ENCODE measurements around the gene TMEM119.

DNA sequence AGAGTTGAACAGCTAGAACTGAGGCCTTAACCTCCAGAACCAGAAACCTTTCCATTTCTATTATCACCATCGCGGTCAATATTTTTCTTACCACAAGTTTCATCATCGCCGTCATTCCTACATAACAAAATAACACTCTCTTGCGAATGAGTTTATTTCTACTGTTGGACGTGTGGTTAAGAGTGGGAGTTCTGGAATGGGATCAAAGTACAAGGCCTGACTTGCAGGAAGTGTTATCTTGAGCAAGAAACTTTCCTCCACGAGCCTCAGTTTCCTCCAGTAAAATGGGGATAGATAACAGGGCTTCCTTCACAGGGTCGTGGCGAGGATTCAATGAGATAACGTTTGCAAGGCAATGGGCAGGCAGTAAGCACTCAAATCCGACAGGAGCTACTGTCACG, 37.6 kb downstream of the TMEM119 start:
- TF ChIP-seq, protein P1, sequence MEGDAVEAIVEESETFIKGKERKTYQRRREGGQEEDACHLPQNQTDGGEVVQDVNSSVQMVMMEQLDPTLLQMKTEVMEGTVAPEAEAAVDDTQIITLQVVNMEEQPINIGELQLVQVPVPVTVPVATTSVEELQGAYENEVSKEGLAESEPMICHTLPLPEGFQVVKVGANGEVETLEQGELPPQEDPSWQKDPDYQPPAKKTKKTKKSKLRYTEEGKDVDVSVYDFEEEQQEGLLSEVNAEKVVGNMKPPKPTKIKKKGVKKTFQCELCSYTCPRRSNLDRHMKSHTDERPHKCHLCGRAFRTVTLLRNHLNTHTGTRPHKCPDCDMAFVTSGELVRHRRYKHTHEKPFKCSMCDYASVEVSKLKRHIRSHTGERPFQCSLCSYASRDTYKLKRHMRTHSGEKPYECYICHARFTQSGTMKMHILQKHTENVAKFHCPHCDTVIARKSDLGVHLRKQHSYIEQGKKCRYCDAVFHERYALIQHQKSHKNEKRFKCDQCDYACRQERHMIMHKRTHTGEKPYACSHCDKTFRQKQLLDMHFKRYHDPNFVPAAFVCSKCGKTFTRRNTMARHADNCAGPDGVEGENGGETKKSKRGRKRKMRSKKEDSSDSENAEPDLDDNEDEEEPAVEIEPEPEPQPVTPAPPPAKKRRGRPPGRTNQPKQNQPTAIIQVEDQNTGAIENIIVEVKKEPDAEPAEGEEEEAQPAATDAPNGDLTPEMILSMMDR (IDR thresholded peaks at IDR 0.05; ENCODE audit: insufficient read depth, low read length) = no peak
- TF ChIP-seq POLR2AphosphoS5 (IDR thresholded peaks at IDR 0.05; ENCODE audit: low read depth) (no peak), GABPA (IDR thresholded peaks at IDR 0.05; ENCODE audit: low read depth) (no peak)
- TF ChIP-seq, protein P2, sequence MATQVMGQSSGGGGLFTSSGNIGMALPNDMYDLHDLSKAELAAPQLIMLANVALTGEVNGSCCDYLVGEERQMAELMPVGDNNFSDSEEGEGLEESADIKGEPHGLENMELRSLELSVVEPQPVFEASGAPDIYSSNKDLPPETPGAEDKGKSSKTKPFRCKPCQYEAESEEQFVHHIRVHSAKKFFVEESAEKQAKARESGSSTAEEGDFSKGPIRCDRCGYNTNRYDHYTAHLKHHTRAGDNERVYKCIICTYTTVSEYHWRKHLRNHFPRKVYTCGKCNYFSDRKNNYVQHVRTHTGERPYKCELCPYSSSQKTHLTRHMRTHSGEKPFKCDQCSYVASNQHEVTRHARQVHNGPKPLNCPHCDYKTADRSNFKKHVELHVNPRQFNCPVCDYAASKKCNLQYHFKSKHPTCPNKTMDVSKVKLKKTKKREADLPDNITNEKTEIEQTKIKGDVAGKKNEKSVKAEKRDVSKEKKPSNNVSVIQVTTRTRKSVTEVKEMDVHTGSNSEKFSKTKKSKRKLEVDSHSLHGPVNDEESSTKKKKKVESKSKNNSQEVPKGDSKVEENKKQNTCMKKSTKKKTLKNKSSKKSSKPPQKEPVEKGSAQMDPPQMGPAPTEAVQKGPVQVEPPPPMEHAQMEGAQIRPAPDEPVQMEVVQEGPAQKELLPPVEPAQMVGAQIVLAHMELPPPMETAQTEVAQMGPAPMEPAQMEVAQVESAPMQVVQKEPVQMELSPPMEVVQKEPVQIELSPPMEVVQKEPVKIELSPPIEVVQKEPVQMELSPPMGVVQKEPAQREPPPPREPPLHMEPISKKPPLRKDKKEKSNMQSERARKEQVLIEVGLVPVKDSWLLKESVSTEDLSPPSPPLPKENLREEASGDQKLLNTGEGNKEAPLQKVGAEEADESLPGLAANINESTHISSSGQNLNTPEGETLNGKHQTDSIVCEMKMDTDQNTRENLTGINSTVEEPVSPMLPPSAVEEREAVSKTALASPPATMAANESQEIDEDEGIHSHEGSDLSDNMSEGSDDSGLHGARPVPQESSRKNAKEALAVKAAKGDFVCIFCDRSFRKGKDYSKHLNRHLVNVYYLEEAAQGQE (IDR thresholded peaks at IDR 0.05; ENCODE audit: insufficient replicate concordance, low read depth) = no peak
